GM10847 (cell line): ENCODE data around the gene PLEKHO2.

Experiments
- POLR2A ChIP-seq: IDR thresholded peaks from 2 replicates; pipeline ENCODE4 v1.6.1; 2011; ENCODE audit not compliant: insufficient read length; ENCODE audit errors: extremely low read depth

The PLEKHO2 gene

GRCh38 chr15:64909546-64909945, 67.8 kb downstream of the PLEKHO2 start:
- TF ChIP-seq POLR2A = no peak

- no peak for TF ChIP-seq POLR2A
Measured at GRCh38 chr15:64911311-64912186, 69.8 kb downstream of the PLEKHO2 start, which contains the start of gene ANKDD1A. ANKDD1A (plus strand) TSS chr15:64911902; CDS start chr15:64911931, 29 bp downstream.

- no peak for TF ChIP-seq POLR2A
Measured at GRCh38 chr15:64912379-64913325, 70.9 kb downstream of the PLEKHO2 start.

GRCh38 chr15:64915518-64916227, 74.0 kb downstream of the PLEKHO2 start:
- TF ChIP-seq POLR2A = no peak

GRCh38 chr15:64916365-64916764, 74.7 kb downstream of the PLEKHO2 start:
- TF ChIP-seq POLR2A = no peak

GRCh38 chr15:64917211-64917610, 75.5 kb downstream of the PLEKHO2 start:
- TF ChIP-seq POLR2A = no peak
